ENCODE data around the gene USP53.

- TF ChIP-seq, protein P1, sequence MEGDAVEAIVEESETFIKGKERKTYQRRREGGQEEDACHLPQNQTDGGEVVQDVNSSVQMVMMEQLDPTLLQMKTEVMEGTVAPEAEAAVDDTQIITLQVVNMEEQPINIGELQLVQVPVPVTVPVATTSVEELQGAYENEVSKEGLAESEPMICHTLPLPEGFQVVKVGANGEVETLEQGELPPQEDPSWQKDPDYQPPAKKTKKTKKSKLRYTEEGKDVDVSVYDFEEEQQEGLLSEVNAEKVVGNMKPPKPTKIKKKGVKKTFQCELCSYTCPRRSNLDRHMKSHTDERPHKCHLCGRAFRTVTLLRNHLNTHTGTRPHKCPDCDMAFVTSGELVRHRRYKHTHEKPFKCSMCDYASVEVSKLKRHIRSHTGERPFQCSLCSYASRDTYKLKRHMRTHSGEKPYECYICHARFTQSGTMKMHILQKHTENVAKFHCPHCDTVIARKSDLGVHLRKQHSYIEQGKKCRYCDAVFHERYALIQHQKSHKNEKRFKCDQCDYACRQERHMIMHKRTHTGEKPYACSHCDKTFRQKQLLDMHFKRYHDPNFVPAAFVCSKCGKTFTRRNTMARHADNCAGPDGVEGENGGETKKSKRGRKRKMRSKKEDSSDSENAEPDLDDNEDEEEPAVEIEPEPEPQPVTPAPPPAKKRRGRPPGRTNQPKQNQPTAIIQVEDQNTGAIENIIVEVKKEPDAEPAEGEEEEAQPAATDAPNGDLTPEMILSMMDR (IDR thresholded peaks at IDR 0.05; ENCODE audit: poor library complexity), result no peak
- TF ChIP-seq EZH2 (IDR thresholded peaks at IDR 0.05; ENCODE audit: borderline replicate concordance) (no peak), EZH2phosphoT487 (IDR thresholded peaks at IDR 0.05; ENCODE audit: low read depth, severe bottlenecking, unreplicated experiment) (no peak)
These were observed 29.9 kb downstream of the USP53 start for GRCh38 chr4:119242417-119242816.

Data from hepatocyte (in vitro differentiated cells).